Right lobe of liver (tissue), 4 donors: ENCODE results near the gene PLXNB3.

Experiments used
- POLR2A ChIP-seq: fragments of 450-650 bp; IDR thresholded peaks from one replicate; pipeline ENCODE4 v1.6.1; 2017; ENCODE audit warnings: antibody characterized with exemption, mild to moderate bottlenecking
- TF ChIP-seq, protein P1 (sequence below), 4 donors: fragments of 200-600 bp in 3 of 4; fragments of 450-650 bp in 1 of 4; IDR thresholded peaks; one replicate each; pipeline versions ENCODE4 v1.5.1 to v1.8.0; 2016 to 2022; ENCODE audit warnings: antibody characterized with exemption in 4 of 4, mild to moderate bottlenecking in 2 of 4
- donor health status: DM: no; HTN: no; CAD: no.
- donor health status: DM: no; HTN: no; CAD: no.
- donor health status: DM: no; HTN: yes; CAD: no.

DNA sequence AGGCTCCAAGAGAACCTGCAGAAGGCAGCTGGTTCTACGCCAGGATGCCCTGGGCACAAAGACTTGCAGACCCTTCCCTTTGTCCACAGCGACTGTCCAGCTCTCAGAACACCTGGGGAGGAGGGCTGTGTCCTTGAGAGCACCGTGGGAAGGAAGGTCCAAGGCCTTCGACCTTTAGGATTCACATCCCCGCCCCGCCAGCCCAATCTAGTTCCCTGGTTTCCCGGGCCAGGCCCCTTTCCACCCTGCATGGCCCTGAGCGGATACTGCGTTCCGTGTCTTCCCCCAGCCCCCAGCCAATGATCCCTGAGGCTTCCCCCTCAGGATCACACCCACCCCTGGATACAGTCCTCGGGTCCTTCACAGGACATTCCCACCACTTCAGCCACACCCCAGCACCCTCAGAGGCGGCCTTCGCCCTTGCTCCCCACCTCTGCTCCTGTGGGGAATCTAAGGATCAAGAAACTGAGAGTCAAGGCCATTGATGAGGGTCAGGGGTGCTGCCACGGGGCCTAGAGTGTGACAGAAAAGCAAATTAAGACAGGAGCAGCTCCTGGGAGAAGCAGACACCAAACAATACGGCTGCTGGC lies 30.3 kb upstream of the PLXNB3 start:
- TF ChIP-seq POLR2A = no peak
- TF ChIP-seq, protein P1, sequence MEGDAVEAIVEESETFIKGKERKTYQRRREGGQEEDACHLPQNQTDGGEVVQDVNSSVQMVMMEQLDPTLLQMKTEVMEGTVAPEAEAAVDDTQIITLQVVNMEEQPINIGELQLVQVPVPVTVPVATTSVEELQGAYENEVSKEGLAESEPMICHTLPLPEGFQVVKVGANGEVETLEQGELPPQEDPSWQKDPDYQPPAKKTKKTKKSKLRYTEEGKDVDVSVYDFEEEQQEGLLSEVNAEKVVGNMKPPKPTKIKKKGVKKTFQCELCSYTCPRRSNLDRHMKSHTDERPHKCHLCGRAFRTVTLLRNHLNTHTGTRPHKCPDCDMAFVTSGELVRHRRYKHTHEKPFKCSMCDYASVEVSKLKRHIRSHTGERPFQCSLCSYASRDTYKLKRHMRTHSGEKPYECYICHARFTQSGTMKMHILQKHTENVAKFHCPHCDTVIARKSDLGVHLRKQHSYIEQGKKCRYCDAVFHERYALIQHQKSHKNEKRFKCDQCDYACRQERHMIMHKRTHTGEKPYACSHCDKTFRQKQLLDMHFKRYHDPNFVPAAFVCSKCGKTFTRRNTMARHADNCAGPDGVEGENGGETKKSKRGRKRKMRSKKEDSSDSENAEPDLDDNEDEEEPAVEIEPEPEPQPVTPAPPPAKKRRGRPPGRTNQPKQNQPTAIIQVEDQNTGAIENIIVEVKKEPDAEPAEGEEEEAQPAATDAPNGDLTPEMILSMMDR (IDR thresholded peaks at IDR 0.05) = no peak
